Measurements from ENCODE around the gene TSHZ2.
"Not testable (repeated sequence)": the region's sequence is repeated elsewhere in the genome, so short reads cannot be mapped to it uniquely, and the experiment has no call there.

Gene TSHZ2

DNA sequence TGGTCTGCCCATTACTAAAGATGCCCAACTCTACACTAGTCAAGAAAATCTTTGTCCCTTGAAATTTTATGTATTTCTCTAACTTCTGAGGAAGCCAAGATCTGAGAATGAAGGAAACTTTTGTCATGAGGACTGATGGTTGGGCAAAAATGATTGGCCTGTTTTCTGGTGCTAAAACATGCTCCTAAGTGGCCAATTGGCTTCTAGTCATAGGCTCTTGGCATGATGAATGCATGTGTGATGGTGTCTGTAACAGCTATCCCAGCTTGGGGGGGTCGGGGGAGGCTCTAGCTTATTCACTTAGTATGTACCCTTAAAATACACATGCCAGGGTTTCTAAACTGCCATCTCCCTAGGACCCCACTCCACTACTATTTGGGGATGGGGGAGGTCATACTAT, 392.9 kb downstream of the TSHZ2 start:
- no peak for DNase-seq (ENCODE audit: extremely low read depth in 1 of 2, low read depth in 1 of 2)

GRCh38 chr20:53365539-53366075, 393.4 kb downstream of the TSHZ2 start:
- DNase-seq (ENCODE audit: extremely low read depth in 1 of 2, low read depth in 1 of 2), result no peak

DNA sequence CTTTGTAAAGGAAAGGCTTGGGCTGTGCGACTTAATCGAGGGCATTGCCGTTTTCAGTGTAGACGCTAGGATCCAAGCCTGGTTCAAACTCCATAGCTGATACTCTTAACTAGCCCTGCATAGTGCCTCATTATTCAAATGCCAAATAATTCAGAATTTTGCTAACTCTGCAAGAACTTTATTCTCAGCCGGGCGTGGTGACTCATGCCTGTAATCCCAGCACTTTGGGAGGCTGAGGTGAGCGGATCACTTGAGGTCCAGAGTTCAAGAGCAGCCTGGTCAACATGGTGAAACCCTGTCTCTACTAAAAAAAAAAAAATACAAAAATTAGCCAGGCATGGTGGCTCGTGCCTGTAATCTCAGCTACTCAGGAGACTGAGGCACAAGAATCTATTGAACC, 394.8 kb downstream of the TSHZ2 start:
- not testable (repeated sequence) for DNase-seq (ENCODE audit: extremely low read depth in 1 of 2, low read depth in 1 of 2)

- DNase-seq (ENCODE audit: extremely low read depth in 1 of 2, low read depth in 1 of 2), result no peak
These were observed 397.7 kb downstream of the TSHZ2 start for GRCh38 chr20:53369871-53370270.

GRCh38 chr20:53370345-53370961, 398.3 kb downstream of the TSHZ2 start:
- DNase-seq (ENCODE audit: extremely low read depth in 1 of 2, low read depth in 1 of 2), result no peak

DNA sequence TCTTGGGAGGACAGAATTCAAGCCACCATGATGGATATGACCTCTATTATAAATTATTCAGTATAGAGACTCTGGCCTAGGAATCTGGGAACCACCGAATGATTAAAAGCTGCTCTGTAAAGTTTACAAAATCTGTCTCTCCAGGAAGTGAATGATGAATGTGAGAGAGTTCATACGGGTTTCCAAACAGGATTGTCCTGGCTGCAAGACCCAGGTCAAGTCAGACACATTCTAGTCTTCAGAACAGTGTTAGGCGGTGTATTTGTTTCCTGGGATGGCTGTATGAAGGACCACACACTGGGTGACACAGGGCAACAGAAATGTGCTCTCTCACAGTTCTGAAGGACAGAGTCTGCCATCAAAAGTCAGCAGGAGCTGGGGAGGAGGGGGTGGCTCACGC, 399.1 kb downstream of the TSHZ2 start:
- DNase-seq (ENCODE audit: extremely low read depth in 1 of 2, low read depth in 1 of 2), result no peak

DNA sequence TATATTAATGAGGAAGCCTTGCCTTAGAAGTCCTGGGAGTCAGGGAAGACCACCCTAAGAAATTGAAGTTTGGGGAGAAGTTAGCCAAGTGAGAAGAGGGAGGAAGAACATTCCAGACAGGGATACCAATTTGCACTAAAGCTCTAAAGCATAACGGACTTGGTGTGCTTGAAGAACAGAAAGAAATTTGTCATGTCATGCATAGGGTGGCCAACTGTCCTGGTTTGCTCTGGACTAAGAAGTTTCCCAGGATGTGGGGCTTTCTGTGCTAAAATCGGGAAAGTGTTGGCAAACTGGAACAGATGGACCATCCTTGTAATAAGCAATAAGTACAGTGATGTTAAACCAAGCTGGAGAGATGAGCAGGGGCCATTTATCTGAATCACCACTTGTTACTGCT, 403.9 kb downstream of the TSHZ2 start:
- DNase-seq (ENCODE audit: extremely low read depth in 1 of 2, low read depth in 1 of 2), result no peak

GRCh38 chr20:53379014-53379832, 407.1 kb downstream of the TSHZ2 start:
- no peak for DNase-seq (ENCODE audit: extremely low read depth in 1 of 2, low read depth in 1 of 2)

GRCh38 chr20:53379833-53380120, 407.6 kb downstream of the TSHZ2 start:
- no peak for DNase-seq (ENCODE audit: extremely low read depth in 1 of 2, low read depth in 1 of 2)

DNA sequence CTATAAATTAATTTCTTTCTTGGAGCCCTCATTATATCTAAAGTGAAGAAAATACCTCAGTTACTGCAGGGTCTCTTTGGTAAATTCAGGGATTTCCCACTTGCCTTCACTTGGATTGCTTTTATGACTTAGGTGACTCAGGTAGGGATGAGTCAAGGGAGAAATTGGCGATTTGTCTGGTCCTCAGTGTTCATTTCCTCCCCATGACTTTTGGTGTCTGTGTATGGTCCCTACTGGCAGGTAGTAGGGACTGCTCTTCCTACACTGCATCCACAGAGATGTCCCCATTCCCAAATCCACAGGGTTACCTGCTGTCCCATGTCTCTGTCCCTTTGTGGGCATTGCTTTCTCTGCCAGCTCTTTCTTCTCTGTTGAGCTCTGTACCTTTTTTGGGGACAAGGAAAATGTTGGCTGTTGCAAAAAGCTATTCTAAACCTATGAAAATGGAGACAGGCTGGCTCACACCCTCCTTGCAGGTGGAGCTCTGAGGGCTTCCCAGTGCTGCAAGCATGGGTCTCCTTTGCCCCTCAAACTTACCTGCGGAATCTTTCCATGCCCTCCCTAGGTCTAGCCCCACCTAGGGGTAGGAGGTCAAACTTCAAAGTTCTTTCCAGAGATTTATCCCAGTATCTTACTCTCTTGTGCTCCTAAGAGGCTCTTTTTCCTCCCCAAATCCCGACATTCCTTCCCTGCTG, 409.6 kb downstream of the TSHZ2 start:
- no peak for DNase-seq (ENCODE audit: extremely low read depth in 1 of 2, low read depth in 1 of 2)

DNA sequence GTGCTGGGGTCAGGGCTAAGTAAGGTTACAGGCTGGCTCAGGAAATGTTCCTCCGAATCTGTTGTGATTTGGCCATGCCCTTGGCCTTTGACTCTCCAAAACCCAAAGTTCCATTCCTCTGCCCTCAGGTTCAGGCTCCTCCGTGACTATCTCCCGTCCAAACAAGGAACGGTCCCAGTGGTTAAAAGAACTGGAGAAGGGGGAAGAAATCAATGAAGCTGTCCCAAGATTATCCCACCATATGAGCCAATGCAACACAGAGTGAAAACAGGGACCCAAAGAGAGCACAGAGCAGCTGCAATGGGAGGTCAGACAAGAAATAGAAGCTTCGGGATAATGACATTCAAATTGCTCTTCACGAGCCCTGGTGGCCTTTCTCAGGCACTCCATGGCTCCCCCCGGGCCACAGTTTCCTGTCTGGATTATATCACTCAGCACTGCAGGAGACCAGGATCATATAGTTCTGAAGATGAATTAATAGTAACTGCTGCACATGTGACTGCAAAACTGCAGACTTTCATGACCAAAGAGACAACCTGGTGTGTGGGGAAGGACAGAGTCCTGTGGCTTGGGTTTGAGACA, 410.2 kb downstream of the TSHZ2 start:
- no peak for DNase-seq (ENCODE audit: extremely low read depth in 1 of 2, low read depth in 1 of 2)

- no peak for DNase-seq (ENCODE audit: extremely low read depth in 1 of 2, low read depth in 1 of 2)
These were observed 411.8 kb downstream of the TSHZ2 start for GRCh38 chr20:53383916-53384315.

- DNase-seq (ENCODE audit: extremely low read depth in 1 of 2, low read depth in 1 of 2), result no peak
These were observed 412.2 kb downstream of the TSHZ2 start for GRCh38 chr20:53384392-53384791.

DNA sequence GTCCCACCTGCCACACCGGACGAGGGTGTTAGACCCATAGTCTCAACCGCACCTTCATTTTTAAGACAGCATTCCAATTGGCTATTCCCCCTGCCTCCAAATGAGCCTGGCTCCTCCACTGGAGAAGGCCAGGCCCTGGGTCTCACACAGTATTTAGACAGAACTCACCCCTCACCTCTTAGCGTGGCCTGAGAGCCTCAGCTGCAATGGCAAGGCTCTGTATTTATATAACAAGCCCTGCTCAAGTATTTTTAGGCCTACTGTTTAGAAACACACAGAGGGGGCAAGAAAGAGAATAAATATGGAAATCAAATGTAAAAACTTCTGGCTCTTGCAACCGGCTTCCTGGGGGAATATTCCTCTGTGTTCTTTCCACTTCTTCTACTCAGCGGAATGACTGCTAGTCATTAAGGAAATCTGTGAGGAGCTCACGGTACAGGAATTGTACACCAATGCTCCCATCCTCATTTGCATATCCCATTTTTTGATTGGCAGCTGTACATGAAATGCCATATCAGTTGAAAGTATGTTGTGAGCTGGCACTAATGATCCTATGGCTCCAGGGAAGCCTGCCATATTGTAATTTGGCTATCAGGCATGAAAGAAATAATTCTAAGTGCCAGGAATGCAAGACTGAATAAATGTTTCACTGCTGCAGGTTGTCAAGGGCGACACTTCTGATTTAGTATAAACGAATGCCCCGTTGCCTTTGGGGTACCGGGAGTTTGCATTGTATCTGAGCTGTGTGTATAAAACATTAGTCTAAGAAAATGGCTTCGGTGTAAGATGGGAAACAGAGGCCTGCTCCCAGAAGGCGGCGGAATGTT, 414.0 kb downstream of the TSHZ2 start:
- no peak for DNase-seq (ENCODE audit: extremely low read depth in 1 of 2, low read depth in 1 of 2)

DNA sequence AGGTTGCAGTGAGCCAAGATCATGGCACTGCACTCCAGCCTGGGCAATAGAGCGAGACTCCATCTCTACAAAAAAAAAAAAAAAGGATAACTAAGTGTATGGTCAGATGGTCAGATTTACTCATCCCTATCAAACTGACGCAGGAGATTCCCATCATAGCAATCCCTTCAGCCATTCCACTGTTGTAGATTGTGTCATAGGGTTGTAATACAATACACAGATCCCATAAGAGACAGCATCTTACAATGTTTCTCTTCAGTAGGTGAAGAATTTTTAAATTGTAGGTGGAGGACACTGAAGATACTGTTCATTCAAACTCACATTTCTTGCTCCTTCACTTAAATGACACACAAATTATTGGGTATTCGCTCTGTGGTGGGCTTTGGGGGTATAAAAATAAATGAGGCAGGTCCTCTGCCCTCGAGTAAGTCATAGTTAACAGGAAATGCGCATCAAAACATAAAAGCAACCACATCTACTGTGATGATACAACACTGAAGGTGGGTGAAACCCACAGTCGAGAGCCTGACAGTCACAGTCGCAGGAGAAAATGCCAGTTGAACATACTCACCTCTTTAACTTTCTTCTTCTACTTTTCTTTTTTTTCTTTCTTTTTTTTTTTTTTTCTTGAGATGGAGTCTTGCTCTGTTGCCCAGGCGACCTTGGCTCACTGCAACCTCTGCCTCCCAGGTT, 416.0 kb downstream of the TSHZ2 start:
- DNase-seq (ENCODE audit: extremely low read depth in 1 of 2, low read depth in 1 of 2), result peak in 1 of 2 donors; percentile 21

GRCh38 chr20:53389516-53390300, 417.6 kb downstream of the TSHZ2 start:
- DNase-seq (ENCODE audit: extremely low read depth in 1 of 2, low read depth in 1 of 2), result no peak

DNA sequence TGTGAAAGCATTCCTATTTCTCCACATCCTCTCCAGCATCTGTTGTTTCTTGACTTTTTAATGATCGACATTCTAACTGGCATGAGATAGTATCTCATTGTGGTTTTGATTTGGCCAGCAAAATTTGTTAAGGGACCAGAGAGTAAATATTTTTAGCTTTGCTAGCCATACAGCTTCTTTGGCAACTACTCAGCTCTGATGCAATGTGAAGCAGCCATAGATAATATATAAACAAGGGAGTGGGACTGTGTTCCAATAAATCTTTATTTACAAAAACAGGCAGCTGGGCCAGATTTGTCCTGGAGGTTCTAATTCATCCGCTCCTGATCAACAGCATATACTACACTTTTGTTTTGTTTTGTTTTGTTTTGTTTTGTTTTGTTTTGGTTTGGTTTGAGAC, 418.6 kb downstream of the TSHZ2 start:
- DNase-seq (ENCODE audit: extremely low read depth in 1 of 2, low read depth in 1 of 2), result no peak

- DNase-seq (ENCODE audit: extremely low read depth in 1 of 2, low read depth in 1 of 2), result no peak
These were observed 422.3 kb downstream of the TSHZ2 start for GRCh38 chr20:53394433-53394832.

- DNase-seq (ENCODE audit: extremely low read depth in 1 of 2, low read depth in 1 of 2), result no peak
These were observed 423.2 kb downstream of the TSHZ2 start for GRCh38 chr20:53395188-53395923.
